GM12878 (cell line): Measurements from ENCODE around the gene ELAVL1. TPM values are rescaled to one million over a fixed set of nuclear protein-coding genes. Genes with fewer than 3 reads are reported as not detected.

Source experiments
- ATAC-seq: fragments of 200-7000 bp; cut with Tn5 transposase; 3 replicates; pipeline ENCODE4 v1.9.1; 2020; ENCODE audit warnings: mild to moderate bottlenecking, moderate library complexity
- BruUV-seq: library from RNA; stranded (reverse); fragments of 400-500 nt; replicated peaks from 2 replicates; lab custom pipeline; 2021; lab: Mats Ljungman, UMichigan
- CTCF ChIA-PET: fragments of 300-600 bp; sonication (Branson Sonifier 250); formaldehyde crosslinking; extraction: SDS; loops from one replicate; lab custom pipeline; 2021; ENCODE audit warnings: inconsistent platforms; lab: Yijun Ruan, JAX
- POLR2A ChIA-PET: fragments of 350-600 bp; formaldehyde crosslinking; extraction: SDS; loops from one replicate; lab custom pipeline; 2021; ENCODE audit warnings: inconsistent platforms; lab: Charles Lee
- RAD21 ChIA-PET: fragments of 300-600 bp; sonication (Branson Sonifier 250); formaldehyde crosslinking; loops from one replicate; lab custom pipeline; 2023; ENCODE audit warnings: antibody characterized with exemption; ENCODE audit not compliant: unreplicated experiment; lab: Charles Lee
- SMC1A ChIA-PET: fragments of 300-600 bp; sonication (Branson Sonifier 250); formaldehyde crosslinking; loops from one replicate; lab custom pipeline; 2023; ENCODE audit not compliant: unreplicated experiment, uncharacterized antibody; lab: Charles Lee
- DNase-seq: peaks from one replicate; pipeline ENCODE4 v3.0.0-alpha.2; 2011; ENCODE audit warnings: low read depth, low spot score
- FAIRE-seq: peaks from 3 replicates; lab custom pipeline; 2011; peaks lifted over from hg19 to GRCh38; lab: Jason Lieb, UNC
- H2AFZ ChIP-seq: 2 replicates; pipeline ENCODE4 v1.6.0; 2011; ENCODE audit warnings: low read depth, low read length, control low read depth; ENCODE audit not compliant: control insufficient read depth
- H3K27ac ChIP-seq: 2 replicates; pipeline ENCODE4 v1.5.1; 2011; ENCODE audit warnings: control low read depth; ENCODE audit not compliant: control insufficient read depth, insufficient read depth
- H3K27me3 ChIP-seq, 2 experiments: replicated peaks in 1 of 2; 2 replicates each; pipeline versions ENCODE4 v1.6.0 to v1.6.1; 2011; ENCODE audit warnings: low read length in 1 of 2; ENCODE audit not compliant: control insufficient read depth in 2 of 2, insufficient read depth in 2 of 2
- H3K36me3 ChIP-seq, 2 experiments: 2 replicates each; pipeline ENCODE4 v1.5.1; 2011; ENCODE audit warnings: low read length in 1 of 2; ENCODE audit not compliant: control insufficient read depth in 2 of 2, insufficient read depth in 2 of 2
- H3K4me1 ChIP-seq: 2 replicates; pipeline ENCODE4 v1.6.1; 2011; ENCODE audit warnings: mild to moderate bottlenecking, low read length, moderate library complexity, mixed read lengths; ENCODE audit not compliant: control insufficient read depth, insufficient read depth
- H3K4me2 ChIP-seq: 2 replicates; pipeline ENCODE4 v1.6.0; 2011; ENCODE audit warnings: control low read depth; ENCODE audit not compliant: control insufficient read depth, insufficient read depth
- H3K4me3 ChIP-seq: fragments of 200-600 bp; sonication (generic); 2 replicates; pipeline ENCODE4 v1.5.1; 2016
- H3K79me2 ChIP-seq: 2 replicates; pipeline ENCODE4 v1.6.0; 2011; ENCODE audit warnings: low read length; ENCODE audit not compliant: control insufficient read depth, insufficient read depth
- H3K9ac ChIP-seq: 2 replicates; pipeline ENCODE4 v1.8.0; 2011; ENCODE audit warnings: low read length, control low read depth, mixed read lengths; ENCODE audit not compliant: control insufficient read depth, insufficient read depth
- H3K9me3 ChIP-seq: replicated peaks from 3 replicates; pipeline ENCODE4 v1.5.1; 2011; ENCODE audit warnings: mild to moderate bottlenecking, low read length; ENCODE audit not compliant: control insufficient read depth, insufficient read depth
- H4K20me1 ChIP-seq: 2 replicates; pipeline ENCODE4 v1.6.0; 2011; ENCODE audit not compliant: control insufficient read depth, insufficient read depth
- BACH1 ChIP-seq: fragments of 450-650 bp; IDR thresholded peaks from 2 replicates; pipeline ENCODE4 v1.6.1; 2017; ENCODE audit warnings: mild to moderate bottlenecking, borderline replicate concordance
- EP300 ChIP-seq, 2 experiments: fragments of 150-350 bp in 1 of 2; IDR thresholded peaks; 2 replicates each; pipeline ENCODE4 v1.6.1; 2011 to 2012; ENCODE audit warnings: low read depth in 2 of 2, low read length in 2 of 2, borderline replicate concordance in 1 of 2, improper control_type of control experiment in 1 of 2, inconsistent platforms in 1 of 2; ENCODE audit not compliant: control insufficient read depth in 1 of 2
- ESRRA ChIP-seq: IDR thresholded peaks from 2 replicates; pipeline ENCODE4 v1.6.1; 2012; ENCODE audit warnings: mild to moderate bottlenecking, low read length, improper control_type of control experiment
- MYC ChIP-seq: IDR thresholded peaks from 2 replicates; pipeline ENCODE4 v1.6.1; 2011; ENCODE audit warnings: mild to moderate bottlenecking, low read length, moderate library complexity, inconsistent platforms; ENCODE audit not compliant: insufficient read depth, insufficient replicate concordance, insufficient read length, severe bottlenecking
- NFXL1 ChIP-seq: fragments of 450-650 bp; IDR thresholded peaks from 2 replicates; pipeline ENCODE4 v1.6.1; 2017; ENCODE audit warnings: antibody characterized with exemption, mild to moderate bottlenecking, borderline replicate concordance
- SMAD5 ChIP-seq: IDR thresholded peaks from 2 replicates; pipeline ENCODE4 v1.6.1; 2016; ENCODE audit warnings: antibody characterized with exemption, low read depth
- SUPT20H ChIP-seq: IDR thresholded peaks from 2 replicates; pipeline ENCODE4 v1.6.1; 2011; ENCODE audit warnings: low read depth, mild to moderate bottlenecking, low read length, moderate library complexity, borderline replicate concordance; ENCODE audit not compliant: control insufficient read depth
- TARDBP ChIP-seq: IDR thresholded peaks from 2 replicates; pipeline ENCODE4 v1.6.1; 2016; ENCODE audit warnings: borderline replicate concordance
- TBL1XR1 ChIP-seq: IDR thresholded peaks from 2 replicates; pipeline ENCODE4 v1.6.1; 2012; ENCODE audit warnings: low read depth, low read length, improper control_type of control experiment
- ZNF592 ChIP-seq: fragments of 450-650 bp; IDR thresholded peaks from 2 replicates; pipeline ENCODE4 v1.6.1; 2017; ENCODE audit warnings: mild to moderate bottlenecking, moderate library complexity
- ZNF622 ChIP-seq: fragments of 450-650 bp; IDR thresholded peaks from 2 replicates; pipeline ENCODE4 v1.6.1; 2017; ENCODE audit warnings: mild to moderate bottlenecking, inconsistent platforms
- WGBS: methylation state at CpG from one replicate; pipeline ENCODE4 v1.1.6; 2016; ENCODE audit warnings: low lambda C conversion rate; ENCODE audit not compliant: insufficient replicate concordance, insufficient coverage; ENCODE audit errors: missing lambda C conversion rate; 5-methylcytosine and 5-hydroxymethylcytosine counted together
- in situ Hi-C: fragments of 300-500 bp; cut with MboI; formaldehyde crosslinking; loops from 9 replicates; pipeline ENCODE4 v1.14.3; 2018; ENCODE audit warnings: mixed read lengths
- intact Hi-C: fragments of 100-400 bp; cut with micrococcal nuclease; formaldehyde crosslinking; loops from one replicate; pipeline ENCODE4 v1.14.2; 2022; ENCODE audit not compliant: unreplicated experiment
- polyA plus RNA-seq, 11 experiments: library from polyadenylated mRNA; depleted of rRNA in 4 of 11; unstranded in 6 of 11; stranded (reverse) in 5 of 11; fragments of >200 nt; fragmentation: Nextera tagmentation in 4 of 11; fragmentation: Illumina TruSeq in 1 of 11; extraction: Ambion mirVana in 4 of 11; extraction: Trizol in 1 of 11; gene quantifications; 1 replicate in 1 of 11; 2 replicates in 10 of 11; pipeline versions ENCODE4 v1.2.1 to v1.2.3, GENCODE V29; 2011 to 2016; ENCODE audit warnings: inconsistent platforms in 2 of 11, missing spikeins in 2 of 11, low read depth in 1 of 11
- total RNA-seq, 4 experiments: library from RNA; depleted of rRNA in 3 of 4; stranded (reverse); fragments of >200 nt in 3 of 4; fragmentation: Illumina TruSeq in 1 of 4; extraction: Trizol in 1 of 4; gene quantifications; 2 replicates each; pipeline versions ENCODE4 v1.2.1 to v1.2.3, GENCODE V29; 2013 to 2021
- TF ChIP-seq, protein P1 (sequence below): fragments of 150-350 bp; IDR thresholded peaks from 2 replicates; pipeline ENCODE4 v1.6.1; 2016; ENCODE audit warnings: low read depth, low read length
- TF ChIP-seq, protein P2 (sequence below): fragments of 450-650 bp; IDR thresholded peaks from 2 replicates; pipeline ENCODE4 v1.6.1; 2017; ENCODE audit warnings: borderline replicate concordance
- TF ChIP-seq, protein P3 (sequence below): fragments of 450-650 bp; IDR thresholded peaks from 2 replicates; pipeline ENCODE4 v1.6.1; 2014; ENCODE audit warnings: mild to moderate bottlenecking

The ELAVL1 gene
- total and polyA plus RNA-seq, 10 of the 15 experiments (the other 5 are each of a cell fraction or from before 2014, with no cell fraction given): 7.4 to 155 (median 70.3) TPM

DNA sequence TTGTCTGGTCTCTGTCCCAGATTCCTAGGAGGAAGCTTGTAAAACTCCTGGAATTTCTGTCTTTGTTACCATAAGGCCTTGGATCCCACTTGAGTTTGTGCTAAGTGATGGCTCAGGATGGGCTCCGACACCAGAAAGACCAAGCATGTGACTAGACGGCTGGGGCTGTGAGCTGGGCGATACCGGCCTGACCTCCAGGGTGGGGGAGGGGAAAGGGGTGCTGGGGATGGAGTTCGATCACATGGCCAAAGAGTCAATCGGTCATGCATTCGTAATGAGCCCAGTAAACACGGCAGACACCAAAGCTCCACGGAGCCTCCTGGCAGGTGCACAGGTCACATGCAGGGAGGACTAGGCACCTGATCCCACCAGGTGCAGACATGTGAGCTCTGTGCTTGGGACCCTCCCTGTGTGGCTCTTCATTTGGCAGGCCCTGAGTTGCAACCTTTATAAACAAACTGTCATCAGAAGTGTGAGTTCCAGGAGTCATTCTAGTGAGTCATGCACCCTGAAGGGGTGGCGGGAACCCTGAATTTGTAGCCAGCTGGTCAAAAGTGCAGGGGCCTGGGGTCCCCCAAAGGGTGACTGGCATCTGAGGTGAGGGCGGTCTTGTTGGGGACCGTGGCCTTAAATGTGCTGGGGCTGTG is 27.1 kb downstream of the ELAVL1 start:
- POLR2A ChIA-PET: no interaction called here
- in situ Hi-C loops: no loop called here
- Histone ChIP-seq H3K9me3 (no peaks in the 10 kb centered on the region), H3K27ac (no peak overlapping the region), H3K79me2 (no peaks in the 10 kb centered on the region), H4K20me1 (no peaks in the 10 kb centered on the region), H3K9ac (no peak overlapping the region), H3K27me3 (no peaks in the 10 kb centered on the region), H2AFZ (no peak overlapping the region), H3K4me1 (no peaks in the 10 kb centered on the region), H3K4me2 (no peak overlapping the region), H3K36me3 (peaks cover 29 to 57% of the 10 kb centered on the region in 2 experiments; a peak in 3 of 4 replicates), H3K4me3 (no peak overlapping the region)
- RAD21 ChIA-PET: no interaction called here
- CTCF ChIA-PET: no interaction called here
- intact Hi-C loops: no loop called here
- ATAC-seq: no peak
- BruUV-seq: no TSS peak
- 76% methylated on average over 9 of the region's 12 CpGs for WGBS
- SMC1A ChIA-PET: no interaction called here
- no peak for DNase-seq
- no peak for FAIRE-seq
- no peak for TF ChIP-seq ZNF592
- no peak for TF ChIP-seq ZNF622
- TF ChIP-seq, protein P1, sequence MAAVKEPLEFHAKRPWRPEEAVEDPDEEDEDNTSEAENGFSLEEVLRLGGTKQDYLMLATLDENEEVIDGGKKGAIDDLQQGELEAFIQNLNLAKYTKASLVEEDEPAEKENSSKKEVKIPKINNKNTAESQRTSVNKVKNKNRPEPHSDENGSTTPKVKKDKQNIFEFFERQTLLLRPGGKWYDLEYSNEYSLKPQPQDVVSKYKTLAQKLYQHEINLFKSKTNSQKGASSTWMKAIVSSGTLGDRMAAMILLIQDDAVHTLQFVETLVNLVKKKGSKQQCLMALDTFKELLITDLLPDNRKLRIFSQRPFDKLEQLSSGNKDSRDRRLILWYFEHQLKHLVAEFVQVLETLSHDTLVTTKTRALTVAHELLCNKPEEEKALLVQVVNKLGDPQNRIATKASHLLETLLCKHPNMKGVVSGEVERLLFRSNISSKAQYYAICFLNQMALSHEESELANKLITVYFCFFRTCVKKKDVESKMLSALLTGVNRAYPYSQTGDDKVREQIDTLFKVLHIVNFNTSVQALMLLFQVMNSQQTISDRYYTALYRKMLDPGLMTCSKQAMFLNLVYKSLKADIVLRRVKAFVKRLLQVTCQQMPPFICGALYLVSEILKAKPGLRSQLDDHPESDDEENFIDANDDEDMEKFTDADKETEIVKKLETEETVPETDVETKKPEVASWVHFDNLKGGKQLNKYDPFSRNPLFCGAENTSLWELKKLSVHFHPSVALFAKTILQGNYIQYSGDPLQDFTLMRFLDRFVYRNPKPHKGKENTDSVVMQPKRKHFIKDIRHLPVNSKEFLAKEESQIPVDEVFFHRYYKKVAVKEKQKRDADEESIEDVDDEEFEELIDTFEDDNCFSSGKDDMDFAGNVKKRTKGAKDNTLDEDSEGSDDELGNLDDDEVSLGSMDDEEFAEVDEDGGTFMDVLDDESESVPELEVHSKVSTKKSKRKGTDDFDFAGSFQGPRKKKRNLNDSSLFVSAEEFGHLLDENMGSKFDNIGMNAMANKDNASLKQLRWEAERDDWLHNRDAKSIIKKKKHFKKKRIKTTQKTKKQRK: no peak
- no peak for TF ChIP-seq TARDBP
- TF ChIP-seq SMAD5: no peak
- TF ChIP-seq ESRRA: no peak
- no peak for TF ChIP-seq TBL1XR1
- TF ChIP-seq, protein P2, sequence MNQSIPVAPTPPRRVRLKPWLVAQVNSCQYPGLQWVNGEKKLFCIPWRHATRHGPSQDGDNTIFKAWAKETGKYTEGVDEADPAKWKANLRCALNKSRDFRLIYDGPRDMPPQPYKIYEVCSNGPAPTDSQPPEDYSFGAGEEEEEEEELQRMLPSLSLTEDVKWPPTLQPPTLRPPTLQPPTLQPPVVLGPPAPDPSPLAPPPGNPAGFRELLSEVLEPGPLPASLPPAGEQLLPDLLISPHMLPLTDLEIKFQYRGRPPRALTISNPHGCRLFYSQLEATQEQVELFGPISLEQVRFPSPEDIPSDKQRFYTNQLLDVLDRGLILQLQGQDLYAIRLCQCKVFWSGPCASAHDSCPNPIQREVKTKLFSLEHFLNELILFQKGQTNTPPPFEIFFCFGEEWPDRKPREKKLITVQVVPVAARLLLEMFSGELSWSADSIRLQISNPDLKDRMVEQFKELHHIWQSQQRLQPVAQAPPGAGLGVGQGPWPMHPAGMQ: no peak
- TF ChIP-seq EP300 (IDR thresholded peaks at IDR 0.05; ENCODE audit: borderline replicate concordance in 1 of 2, control insufficient read depth in 1 of 2, low read depth in 2 of 2, low read length in 2 of 2): no peak
- TF ChIP-seq, protein P3, sequence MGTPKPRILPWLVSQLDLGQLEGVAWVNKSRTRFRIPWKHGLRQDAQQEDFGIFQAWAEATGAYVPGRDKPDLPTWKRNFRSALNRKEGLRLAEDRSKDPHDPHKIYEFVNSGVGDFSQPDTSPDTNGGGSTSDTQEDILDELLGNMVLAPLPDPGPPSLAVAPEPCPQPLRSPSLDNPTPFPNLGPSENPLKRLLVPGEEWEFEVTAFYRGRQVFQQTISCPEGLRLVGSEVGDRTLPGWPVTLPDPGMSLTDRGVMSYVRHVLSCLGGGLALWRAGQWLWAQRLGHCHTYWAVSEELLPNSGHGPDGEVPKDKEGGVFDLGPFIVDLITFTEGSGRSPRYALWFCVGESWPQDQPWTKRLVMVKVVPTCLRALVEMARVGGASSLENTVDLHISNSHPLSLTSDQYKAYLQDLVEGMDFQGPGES: no peak
- TF ChIP-seq BACH1: no peak
- no peak for TF ChIP-seq SUPT20H
- no peak for TF ChIP-seq MYC
- no peak for TF ChIP-seq NFXL1
